Smooth muscle cell (in vitro differentiated cells): ENCODE measurements around the gene MUC2. TPM values are rescaled to one million over a fixed set of nuclear protein-coding genes. Genes with fewer than 3 reads are reported as not detected.

ENCODE experiments used
- DNase-seq: peaks from one replicate; lab custom pipeline; 2025; ENCODE audit not compliant: unreplicated experiment; lab: John Stamatoyannopoulos, UW
- H2AFZ ChIP-seq: fragments of 200-600 bp; sonication (generic); 2 replicates; pipeline ENCODE4 v1.6.0; 2016; ENCODE audit warnings: antibody characterized with exemption, low read depth, mild to moderate bottlenecking
- H3F3A ChIP-seq: fragments of 200-600 bp; sonication (generic); 2 replicates; pipeline ENCODE4 v1.6.0; 2017; ENCODE audit warnings: antibody characterized with exemption, low read depth
- H3K27ac ChIP-seq: fragments of 200-600 bp; sonication (generic); 2 replicates; pipeline ENCODE4 v1.5.1; 2016; ENCODE audit warnings: low read depth, mild to moderate bottlenecking
- H3K27me3 ChIP-seq: fragments of 200-600 bp; sonication (generic); 2 replicates; pipeline ENCODE4 v1.6.1; 2016; ENCODE audit warnings: low read depth, mild to moderate bottlenecking
- H3K36me3 ChIP-seq: fragments of 200-600 bp; sonication (generic); 2 replicates; pipeline ENCODE4 v1.5.1; 2016; ENCODE audit warnings: low read depth
- H3K4me1 ChIP-seq: fragments of 200-600 bp; sonication (generic); 2 replicates; pipeline ENCODE4 v1.5.1; 2016; ENCODE audit warnings: low read depth
- H3K4me2 ChIP-seq: fragments of 200-600 bp; sonication (generic); 2 replicates; pipeline ENCODE4 v1.6.0; 2016; ENCODE audit warnings: mild to moderate bottlenecking
- H3K4me3 ChIP-seq: fragments of 200-600 bp; sonication (generic); 2 replicates; pipeline ENCODE4 v1.5.1; 2016; ENCODE audit warnings: mild to moderate bottlenecking
- H3K79me2 ChIP-seq: fragments of 200-600 bp; sonication (generic); 2 replicates; pipeline ENCODE4 v1.6.0; 2016; ENCODE audit warnings: low read depth, mild to moderate bottlenecking
- H3K9ac ChIP-seq: fragments of 200-600 bp; sonication (generic); 2 replicates; pipeline ENCODE4 v1.6.0; 2016; ENCODE audit warnings: low read depth
- H3K9me3 ChIP-seq: fragments of 200-600 bp; sonication (generic); replicated peaks from 2 replicates; pipeline ENCODE4 v1.5.1; 2016; ENCODE audit warnings: low read depth
- H4K20me1 ChIP-seq: fragments of 200-600 bp; sonication (generic); 2 replicates; pipeline ENCODE4 v1.6.0; 2016; ENCODE audit warnings: low read depth
- WGBS: methylation state at CpG from one replicate; pipeline ENCODE4 v1.1.7; 2016; ENCODE audit warnings: low lambda C conversion rate; 5-methylcytosine and 5-hydroxymethylcytosine counted together
- polyA plus RNA-seq: library from polyadenylated mRNA; unstranded; fragments of >200 nt; fragmentation: Nextera tagmentation; extraction: Ambion mirVana; gene quantifications from 2 replicates; pipeline ENCODE4 v1.2.1, GENCODE V29; 2016
- total RNA-seq: library from RNA; depleted of rRNA; stranded (reverse); fragments of >200 nt; gene quantifications from 2 replicates; pipeline ENCODE4 v1.2.3, GENCODE V29; 2014
- TF ChIP-seq, protein P1 (sequence below): fragments of 200-600 bp; sonication (generic); IDR thresholded peaks from 2 replicates; pipeline ENCODE4 v1.5.1; 2017; ENCODE audit warnings: borderline replicate concordance, mild to moderate bottlenecking, antibody characterized with exemption; ENCODE audit not compliant: insufficient read depth, poor library complexity, severe bottlenecking

The MUC2 gene
- total and polyA plus RNA-seq, 2 experiments from 2014 or later = not detected

DNA sequence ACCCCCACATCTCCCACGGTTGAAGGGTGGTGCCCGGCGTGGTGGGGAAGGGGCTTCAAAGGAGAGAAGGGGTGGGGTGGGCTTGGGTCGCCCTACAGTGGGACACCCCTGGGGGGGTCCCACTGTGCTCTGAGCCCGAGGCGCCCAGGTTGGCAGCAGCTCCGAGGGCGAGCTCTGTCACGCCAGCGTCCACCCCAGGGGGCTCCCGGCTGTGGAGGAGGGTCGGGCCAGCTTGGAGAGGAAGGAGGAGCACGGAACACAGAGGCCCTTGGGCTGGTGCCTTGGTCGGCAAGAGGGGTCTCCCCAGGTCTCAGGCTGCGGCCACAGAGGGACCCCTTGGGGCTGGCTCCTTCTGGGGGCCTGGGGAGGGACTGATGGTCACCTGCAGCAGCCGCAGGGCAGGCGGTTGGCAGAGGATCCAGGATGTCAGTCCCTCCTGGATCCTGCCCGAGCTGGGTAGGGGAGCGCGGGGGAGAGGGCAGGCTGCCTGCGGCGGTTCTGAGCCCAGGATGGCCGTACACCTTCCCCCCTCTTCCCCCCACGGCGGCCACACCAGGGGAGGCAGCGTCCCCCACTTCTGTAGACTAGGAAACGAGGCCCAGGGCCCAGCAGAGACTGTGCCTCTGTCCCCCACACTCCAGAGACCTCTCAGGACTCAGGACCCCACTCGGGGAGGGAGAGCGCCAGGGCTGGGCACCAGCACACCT lies 38.9 kb upstream of the MUC2 start:
- no peaks in the 10 kb centered on the region for H3K79me2 ChIP-seq
- H3F3A ChIP-seq = no peaks in the 10 kb centered on the region
- no peak for DNase-seq
- no peak overlapping the region for H3K4me3 ChIP-seq
- no peaks in the 10 kb centered on the region for H3K4me1 ChIP-seq
- no peaks in the 10 kb centered on the region for H3K27me3 ChIP-seq
- TF ChIP-seq, protein P1, sequence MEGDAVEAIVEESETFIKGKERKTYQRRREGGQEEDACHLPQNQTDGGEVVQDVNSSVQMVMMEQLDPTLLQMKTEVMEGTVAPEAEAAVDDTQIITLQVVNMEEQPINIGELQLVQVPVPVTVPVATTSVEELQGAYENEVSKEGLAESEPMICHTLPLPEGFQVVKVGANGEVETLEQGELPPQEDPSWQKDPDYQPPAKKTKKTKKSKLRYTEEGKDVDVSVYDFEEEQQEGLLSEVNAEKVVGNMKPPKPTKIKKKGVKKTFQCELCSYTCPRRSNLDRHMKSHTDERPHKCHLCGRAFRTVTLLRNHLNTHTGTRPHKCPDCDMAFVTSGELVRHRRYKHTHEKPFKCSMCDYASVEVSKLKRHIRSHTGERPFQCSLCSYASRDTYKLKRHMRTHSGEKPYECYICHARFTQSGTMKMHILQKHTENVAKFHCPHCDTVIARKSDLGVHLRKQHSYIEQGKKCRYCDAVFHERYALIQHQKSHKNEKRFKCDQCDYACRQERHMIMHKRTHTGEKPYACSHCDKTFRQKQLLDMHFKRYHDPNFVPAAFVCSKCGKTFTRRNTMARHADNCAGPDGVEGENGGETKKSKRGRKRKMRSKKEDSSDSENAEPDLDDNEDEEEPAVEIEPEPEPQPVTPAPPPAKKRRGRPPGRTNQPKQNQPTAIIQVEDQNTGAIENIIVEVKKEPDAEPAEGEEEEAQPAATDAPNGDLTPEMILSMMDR = no peak
- no peak overlapping the region for H3K27ac ChIP-seq
- H4K20me1 ChIP-seq = no peaks in the 10 kb centered on the region
- no peak overlapping the region for H3K4me2 ChIP-seq
- H3K36me3 ChIP-seq = no peaks in the 10 kb centered on the region
- H3K9me3 ChIP-seq = no peaks in the 10 kb centered on the region
- 91% methylated on average over 22 of the region's 29 CpGs for WGBS
- no peak overlapping the region for H2AFZ ChIP-seq
- no peak overlapping the region for H3K9ac ChIP-seq

DNA sequence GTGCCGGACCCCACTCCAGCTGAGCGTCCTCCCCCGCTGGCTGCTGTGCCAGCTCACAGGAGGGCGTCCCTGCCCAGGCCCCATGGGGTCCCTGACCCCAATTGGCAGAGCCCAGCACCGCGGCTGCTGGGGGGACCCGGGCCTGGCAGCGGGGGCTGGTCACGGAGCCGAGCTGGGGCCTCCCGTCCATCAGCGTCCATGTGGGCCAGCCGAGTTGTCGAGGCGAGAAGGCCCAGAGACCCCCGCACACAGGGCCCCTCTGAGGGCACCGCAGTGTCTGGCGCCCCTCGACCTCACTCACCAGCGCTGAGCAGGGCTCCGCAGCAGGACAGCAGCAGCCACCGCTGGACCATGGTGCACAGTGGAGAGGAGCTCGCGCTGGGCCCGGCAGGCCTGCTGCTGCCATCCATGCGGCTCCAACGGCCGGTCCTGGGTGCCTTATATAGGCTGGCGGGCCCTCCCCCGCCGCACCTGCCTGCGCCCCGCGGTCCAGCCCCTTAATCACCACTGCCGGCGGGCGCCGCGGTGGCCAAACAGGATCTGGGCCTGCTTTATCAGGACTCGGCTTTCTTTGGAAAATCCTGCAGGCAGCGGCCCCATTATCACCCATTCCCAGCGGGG lies 38.3 kb upstream of the MUC2 start, which contains the start of gene MUC6:
MUC6 (minus strand) TSS at position 416 of the 621 bp plus-strand sequence; CDS start at position 353, 63 bp downstream.
- Histone ChIP-seq H3K27me3 (no peaks in the 10 kb centered on the region), H3K79me2 (no peaks in the 10 kb centered on the region), H3K9ac (no peak within 1 kb of the TSS), H4K20me1 (no peaks in the 10 kb centered on the region), H3K4me1 (no peaks in the 10 kb centered on the region), H3K9me3 (no peaks in the 10 kb centered on the region), H3K27ac (no peak within 1 kb of the TSS), H2AFZ (no peak within 1 kb of the TSS), H3K4me3 (no peak within 1 kb of the TSS), H3K4me2 (no peak within 1 kb of the TSS), H3F3A (no peaks in the 10 kb centered on the region), H3K36me3 (no peaks in the 10 kb centered on the region)
- 93% methylated on average over 39 of the region's 42 CpGs for WGBS
- TF ChIP-seq, protein P1 = no peak
- DNase-seq = no peak

DNA sequence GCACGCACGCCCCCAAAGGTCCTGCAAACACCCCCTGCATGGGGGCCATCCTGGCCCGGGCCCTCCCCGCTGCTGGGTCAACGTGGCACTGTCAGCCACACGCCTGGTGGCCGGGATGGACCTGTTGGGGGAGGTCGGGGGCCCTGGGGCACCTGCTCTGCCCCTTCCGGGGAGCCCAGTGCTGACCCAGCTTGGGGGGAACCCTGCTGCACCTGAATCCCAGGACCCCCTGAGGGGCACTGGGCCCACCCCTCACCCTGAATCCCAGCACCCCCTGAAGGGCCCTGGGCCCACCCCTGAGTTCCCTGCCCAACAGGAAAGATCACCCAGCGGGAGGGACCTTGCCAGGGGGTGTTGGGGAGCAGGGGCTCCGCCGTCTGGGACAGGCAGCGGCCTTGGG lies 37.7 kb upstream of the MUC2 start:
- Histone ChIP-seq H3K36me3 (no peaks in the 10 kb centered on the region), H3K4me2 (no peak overlapping the region), H3K27me3 (no peaks in the 10 kb centered on the region), H4K20me1 (no peaks in the 10 kb centered on the region), H3K27ac (no peak overlapping the region), H3F3A (no peaks in the 10 kb centered on the region), H3K9ac (no peak overlapping the region), H3K79me2 (no peaks in the 10 kb centered on the region), H3K9me3 (no peaks in the 10 kb centered on the region), H3K4me3 (no peak overlapping the region), H2AFZ (no peak overlapping the region), H3K4me1 (no peaks in the 10 kb centered on the region)
- 95% methylated on average over 9 of the region's 13 CpGs for WGBS
- TF ChIP-seq, protein P1 = no peak
- DNase-seq = no peak
